Rectal smooth muscle tissue (tissue), 1 donor: Measurements from ENCODE around the gene CHURC1.

Experiments used
- H3K27ac ChIP-seq: one replicate; pipeline ENCODE4 v1.7.0; 2013; ENCODE audit warnings: low read depth, low read length, inconsistent platforms
- H3K27me3 ChIP-seq: one replicate; pipeline ENCODE4 v1.7.0; 2013; ENCODE audit warnings: low read length; ENCODE audit not compliant: control insufficient read depth, insufficient read depth
- H3K36me3 ChIP-seq: one replicate; pipeline ENCODE4 v1.7.0; 2013; ENCODE audit warnings: low read length; ENCODE audit not compliant: control insufficient read depth, insufficient read depth
- H3K4me1 ChIP-seq: one replicate; pipeline ENCODE4 v1.7.0; 2013; ENCODE audit warnings: low read length; ENCODE audit not compliant: control insufficient read depth, insufficient read depth
- H3K4me3 ChIP-seq: one replicate; pipeline ENCODE4 v1.7.0; 2013; ENCODE audit warnings: low read length
- H3K9ac ChIP-seq: one replicate; pipeline ENCODE4 v1.7.0; 2013; ENCODE audit warnings: low read length

CHURC1 gene

GRCh38 chr14:64955297-64955696, 41.0 kb downstream of the CHURC1 start:
- Histone ChIP-seq H3K27me3 (no peaks in the 10 kb centered on the region), H3K27ac (no peak overlapping the region), H3K36me3 (no peaks in the 10 kb centered on the region)

GRCh38 chr14:64956697-64957406, 42.6 kb downstream of the CHURC1 start:
- no peaks in the 10 kb centered on the region for H3K36me3 ChIP-seq
- no peaks in the 10 kb centered on the region for H3K27me3 ChIP-seq
- H3K4me1 ChIP-seq = no peaks in the 10 kb centered on the region
- no peak overlapping the region for H3K4me3 ChIP-seq
- H3K27ac ChIP-seq = no peak overlapping the region
- no peak overlapping the region for H3K9ac ChIP-seq

More at GRCh38 chr14:64955297-64955696, 41.0 kb downstream of the CHURC1 start:
- Histone ChIP-seq H3K4me1 (no peaks in the 10 kb centered on the region), H3K9ac (no peak overlapping the region), H3K4me3 (no peak overlapping the region)

GRCh38 chr14:64958201-64958600, 43.9 kb downstream of the CHURC1 start:
- Histone ChIP-seq H3K27ac (no peak overlapping the region), H3K36me3 (no peaks in the 10 kb centered on the region), H3K4me3 (no peak overlapping the region), H3K4me1 (no peaks in the 10 kb centered on the region), H3K9ac (no peak overlapping the region), H3K27me3 (no peaks in the 10 kb centered on the region)

- Histone ChIP-seq H3K36me3 (no peaks in the 10 kb centered on the region), H3K4me3 (no peak overlapping the region), H3K9ac (no peak overlapping the region), H3K4me1 (no peaks in the 10 kb centered on the region), H3K27ac (no peak overlapping the region), H3K27me3 (no peaks in the 10 kb centered on the region)
Observed at GRCh38 chr14:64958743-64959142, 44.5 kb downstream of the CHURC1 start.

- Histone ChIP-seq H3K4me3 (no peak overlapping the region), H3K36me3 (no peaks in the 10 kb centered on the region), H3K9ac (no peak overlapping the region), H3K4me1 (no peaks in the 10 kb centered on the region), H3K27me3 (no peaks in the 10 kb centered on the region), H3K27ac (no peak overlapping the region)
Observed at GRCh38 chr14:64960762-64961276, 46.6 kb downstream of the CHURC1 start.

- Histone ChIP-seq H3K9ac (no peak overlapping the region), H3K27me3 (no peaks in the 10 kb centered on the region), H3K36me3 (no peaks in the 10 kb centered on the region), H3K27ac (no peak overlapping the region), H3K4me3 (no peak overlapping the region), H3K4me1 (no peaks in the 10 kb centered on the region)
Observed at GRCh38 chr14:64963611-64964010, 49.4 kb downstream of the CHURC1 start.

GRCh38 chr14:64965356-64966000, 51.2 kb downstream of the CHURC1 start:
- Histone ChIP-seq H3K27me3 (no peaks in the 10 kb centered on the region), H3K4me1 (no peaks in the 10 kb centered on the region), H3K27ac (no peak overlapping the region), H3K36me3 (no peaks in the 10 kb centered on the region), H3K9ac (no peak overlapping the region), H3K4me3 (no peak overlapping the region)

- Histone ChIP-seq H3K4me1 (no peaks in the 10 kb centered on the region), H3K9ac (no peak overlapping the region), H3K27ac (no peak overlapping the region), H3K27me3 (no peaks in the 10 kb centered on the region), H3K36me3 (no peaks in the 10 kb centered on the region), H3K4me3 (no peak overlapping the region)
Observed at GRCh38 chr14:64966976-64967375, 52.7 kb downstream of the CHURC1 start.

GRCh38 chr14:64968167-64968566, 53.9 kb downstream of the CHURC1 start:
- H3K9ac ChIP-seq = no peak overlapping the region
- no peak overlapping the region for H3K4me3 ChIP-seq
- no peak overlapping the region for H3K27ac ChIP-seq
- no peaks in the 10 kb centered on the region for H3K27me3 ChIP-seq
- no peaks in the 10 kb centered on the region for H3K4me1 ChIP-seq
- H3K36me3 ChIP-seq = no peaks in the 10 kb centered on the region

- H3K4me3 ChIP-seq = no peak overlapping the region
- no peak overlapping the region for H3K27ac ChIP-seq
- H3K9ac ChIP-seq = no peak overlapping the region
- H3K4me1 ChIP-seq = no peaks in the 10 kb centered on the region
- H3K27me3 ChIP-seq = no peaks in the 10 kb centered on the region
- H3K36me3 ChIP-seq = no peaks in the 10 kb centered on the region
Observed at GRCh38 chr14:64968651-64969050, 54.4 kb downstream of the CHURC1 start.

- Histone ChIP-seq H3K27ac (no peak overlapping the region), H3K36me3 (no peaks in the 10 kb centered on the region), H3K9ac (no peak overlapping the region)
Observed at GRCh38 chr14:64970041-64970440, 55.8 kb downstream of the CHURC1 start.

GRCh38 chr14:64970776-64971477, 56.7 kb downstream of the CHURC1 start:
- Histone ChIP-seq H3K27ac (no peak overlapping the region), H3K4me1 (no peaks in the 10 kb centered on the region), H3K4me3 (peak overlapping the region; percentile 71), H3K27me3 (no peaks in the 10 kb centered on the region), H3K9ac (no peak overlapping the region), H3K36me3 (no peaks in the 10 kb centered on the region)

More at GRCh38 chr14:64970041-64970440, 55.8 kb downstream of the CHURC1 start:
- H3K27me3 ChIP-seq = no peaks in the 10 kb centered on the region
- no peak overlapping the region for H3K4me3 ChIP-seq
- H3K4me1 ChIP-seq = no peaks in the 10 kb centered on the region
